HG02588 (cell line): ENCODE data around the gene CASP8AP2.
"Not testable (repeated sequence)": the region's sequence is repeated elsewhere in the genome, so short reads cannot be mapped to it uniquely, and the experiment has no call there.

Source experiments
- ATAC-seq: cut with Tn5 transposase; IDR thresholded peaks from one replicate; pipeline ENCODE4 v1.9.1; 2021; ENCODE audit warnings: mild to moderate bottlenecking, moderate library complexity; ENCODE audit not compliant: unreplicated experiment

The CASP8AP2 gene

GRCh38 chr6:89819336-89820130, 10.1 kb upstream of the CASP8AP2 start, which contains the start of gene MDN1:
Gene MDN1, minus strand, starts transcription at chr6:89819794. Its CDS starts 187 bp downstream, at chr6:89819607.
- peak; percentile 96 for ATAC-seq

GRCh38 chr6:89826029-89826528, 3.6 kb upstream of the CASP8AP2 start:
- ATAC-seq = no peak

GRCh38 chr6:89828475-89828987, 1.1 kb upstream of the CASP8AP2 start:
- ATAC-seq = not testable (repeated sequence)

- peak; percentile 32 for ATAC-seq
Observed at GRCh38 chr6:89828988-89829471, 650 bp upstream of the CASP8AP2 start.

GRCh38 chr6:89830170-89830809, 610 bp downstream of the CASP8AP2 start:
- no peak for ATAC-seq

- ATAC-seq = peak; percentile 97
Observed at GRCh38 chr6:89834884-89835792, 5.5 kb downstream of the CASP8AP2 start.

GRCh38 chr6:89836639-89837222, 7.1 kb downstream of the CASP8AP2 start:
- ATAC-seq = no peak

GRCh38 chr6:89840538-89840937, 10.9 kb downstream of the CASP8AP2 start:
- ATAC-seq = no peak

GRCh38 chr6:89842228-89842627, 12.5 kb downstream of the CASP8AP2 start:
- ATAC-seq = no peak

GRCh38 chr6:89843070-89843469, 13.4 kb downstream of the CASP8AP2 start:
- ATAC-seq = no peak

GRCh38 chr6:89847513-89847912, 17.8 kb downstream of the CASP8AP2 start:
- not testable (repeated sequence) for ATAC-seq

- ATAC-seq = no peak
Observed at GRCh38 chr6:89853068-89853467, 23.4 kb downstream of the CASP8AP2 start.

GRCh38 chr6:89858041-89858440, 28.4 kb downstream of the CASP8AP2 start:
- ATAC-seq = no peak

- peak; percentile 45 for ATAC-seq
Observed at GRCh38 chr6:89859744-89860143, 30.1 kb downstream of the CASP8AP2 start.

GRCh38 chr6:89862273-89862672, 32.6 kb downstream of the CASP8AP2 start:
- peak; percentile 68 for ATAC-seq

GRCh38 chr6:89862698-89863097, 33.0 kb downstream of the CASP8AP2 start:
- ATAC-seq = no peak

GRCh38 chr6:89866024-89866678, 36.5 kb downstream of the CASP8AP2 start:
- no peak for ATAC-seq

GRCh38 chr6:89873721-89874120, 44.0 kb downstream of the CASP8AP2 start:
- no peak for ATAC-seq

GRCh38 chr6:89874438-89874837, 44.8 kb downstream of the CASP8AP2 start:
- ATAC-seq = no peak
